Activated T-cell treated with anti-CD3 and anti-CD28 coated beads for 48 hours (primary cell): Measurements from ENCODE around the gene TNS3.
"Not testable (repeated sequence)": the region's sequence is repeated elsewhere in the genome, so short reads cannot be mapped to it uniquely, and the experiment has no call there.

Experiments used
- DNase-seq: peaks from one replicate; pipeline ENCODE4 v3.0.0-alpha.2; 2020; ENCODE audit warnings: low read depth

TNS3 gene

GRCh38 chr7:47581804-47582763 lies at the start of gene TNS3:
Gene TNS3, minus strand, starts transcription at chr7:47582111. Its CDS starts 142,475 bp downstream, at chr7:47439636.
- DNase-seq: no peak

- no peak for DNase-seq
Measured at GRCh38 chr7:47631711-47632110, 49.8 kb upstream of the TNS3 start.

- DNase-seq: no peak
Measured at GRCh38 chr7:47627580-47628283, 45.8 kb upstream of the TNS3 start.

DNA sequence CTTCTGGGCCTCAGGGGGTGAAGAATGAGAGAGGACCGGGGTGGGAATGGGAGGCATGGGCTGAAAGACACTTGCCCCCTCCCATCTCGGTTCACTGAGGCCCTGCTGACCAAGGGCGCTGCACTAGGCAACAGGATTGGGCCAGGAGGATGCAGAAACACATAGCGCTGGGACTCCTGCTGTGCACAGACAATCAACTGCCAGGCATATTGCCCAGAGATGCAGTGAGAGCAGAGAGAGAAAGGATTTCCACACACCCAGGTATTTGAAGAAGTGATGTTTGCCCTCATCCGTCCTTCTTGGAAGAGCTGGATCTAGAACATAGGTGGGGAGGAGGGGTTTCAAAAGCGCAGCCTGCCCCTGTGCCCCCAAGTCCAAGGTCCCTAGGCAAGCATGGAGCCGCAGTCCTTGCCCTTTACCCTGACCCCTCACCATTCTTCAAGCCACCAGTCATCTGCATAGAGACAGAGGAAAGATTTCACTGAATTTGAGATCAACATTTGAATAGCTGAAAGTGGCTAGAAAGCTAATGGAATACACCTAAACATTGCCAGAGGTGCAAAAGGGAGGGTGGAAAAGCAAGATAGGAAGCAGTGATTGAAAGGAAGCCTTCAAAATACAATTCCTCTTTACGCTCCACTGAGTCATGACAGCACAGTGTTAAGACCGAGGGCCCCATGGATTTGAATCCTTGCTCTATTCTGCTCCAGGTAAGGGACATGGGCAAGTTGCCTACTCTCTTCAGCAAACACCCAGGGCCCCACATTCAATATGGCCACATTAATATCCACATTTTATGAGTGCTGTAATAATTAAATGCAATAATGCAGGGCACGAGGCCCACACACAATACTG lies 44.2 kb upstream of the TNS3 start:
- DNase-seq: no peak

GRCh38 chr7:47624689-47625088 lies 42.8 kb upstream of the TNS3 start:
- DNase-seq: no peak

DNA sequence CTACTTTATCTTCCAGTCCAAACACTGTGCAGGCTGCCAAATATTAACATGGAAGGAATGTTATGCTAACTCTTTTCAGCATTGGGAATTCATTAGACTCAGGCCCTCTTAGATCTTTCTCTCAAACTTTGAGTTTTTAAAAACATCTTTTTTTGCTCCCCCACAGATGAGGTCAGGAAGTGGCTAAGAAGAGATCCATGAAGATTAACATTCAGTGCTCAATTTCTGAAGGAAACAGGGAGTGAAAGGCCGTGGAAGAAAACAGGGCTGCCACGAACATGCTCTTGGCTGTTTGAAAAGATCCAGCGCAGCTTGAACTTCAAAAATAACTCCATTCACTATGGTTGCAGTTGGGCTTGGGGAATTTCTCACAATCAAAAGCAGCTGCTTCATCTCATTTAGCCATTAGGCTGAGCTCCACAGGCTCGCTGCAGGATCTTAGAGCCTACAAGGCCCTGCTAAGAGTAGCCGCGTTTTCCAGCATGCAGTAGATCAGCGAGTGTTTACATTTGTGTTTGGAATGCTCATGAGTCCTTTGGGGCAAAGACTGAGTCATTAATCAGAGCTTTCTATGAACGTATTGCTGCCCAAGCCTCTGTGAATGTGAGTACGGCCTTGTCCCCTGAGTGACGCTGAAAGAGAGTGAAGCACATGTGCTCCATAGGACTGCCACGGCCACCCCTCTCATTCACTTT lies 41.2 kb upstream of the TNS3 start:
- DNase-seq: no peak

DNA sequence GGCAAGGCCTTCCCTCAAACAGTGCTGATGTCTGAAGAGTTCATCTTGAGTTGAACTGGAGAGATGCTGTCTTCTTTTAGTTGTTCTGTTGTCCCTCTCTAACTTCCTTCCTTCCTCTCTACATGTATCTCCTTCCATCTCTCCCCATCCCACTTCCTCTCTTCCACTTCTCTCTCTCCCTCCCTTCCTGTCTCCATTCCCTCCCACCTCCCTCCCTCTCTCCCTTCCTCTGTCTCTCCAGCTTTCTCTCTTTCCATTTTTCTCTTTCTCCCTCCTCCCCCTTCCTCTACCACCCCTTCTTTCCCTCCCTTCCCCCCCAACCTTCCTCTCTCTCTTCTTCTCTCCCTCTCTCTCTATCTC lies 40.7 kb upstream of the TNS3 start:
- DNase-seq: no peak

DNA sequence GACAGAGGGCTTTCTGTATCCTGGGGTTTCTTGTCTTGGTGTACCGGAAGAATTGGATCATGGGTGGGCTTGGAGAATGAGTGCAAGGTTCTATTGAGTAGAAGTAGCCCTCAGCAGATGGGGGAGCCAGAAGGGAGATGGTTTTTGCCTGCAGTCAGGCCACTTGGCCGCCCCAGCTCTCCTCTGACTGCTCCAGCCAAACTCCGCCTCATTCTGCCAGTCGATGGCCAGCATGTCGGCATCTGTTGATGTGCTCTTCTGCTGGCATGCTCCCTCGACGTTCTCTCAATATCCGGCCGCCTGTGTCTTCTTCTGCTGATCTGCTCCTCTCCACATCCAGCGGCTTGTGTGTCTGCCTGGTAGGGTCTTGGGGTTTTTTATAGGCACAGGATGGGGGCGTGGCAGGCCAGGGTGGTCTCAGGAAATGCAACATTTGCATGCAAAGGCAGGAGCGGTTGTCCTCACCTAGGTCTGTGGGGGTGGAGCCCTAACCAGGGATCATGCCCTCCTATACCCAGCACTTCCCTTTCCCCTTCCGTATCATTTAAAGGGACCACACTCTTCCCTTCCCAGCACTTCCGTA lies 40.2 kb upstream of the TNS3 start:
- no peak for DNase-seq

GRCh38 chr7:47621347-47621746 lies 39.4 kb upstream of the TNS3 start:
- no peak for DNase-seq

GRCh38 chr7:47619806-47620205 lies 37.9 kb upstream of the TNS3 start:
- DNase-seq: no peak

DNA sequence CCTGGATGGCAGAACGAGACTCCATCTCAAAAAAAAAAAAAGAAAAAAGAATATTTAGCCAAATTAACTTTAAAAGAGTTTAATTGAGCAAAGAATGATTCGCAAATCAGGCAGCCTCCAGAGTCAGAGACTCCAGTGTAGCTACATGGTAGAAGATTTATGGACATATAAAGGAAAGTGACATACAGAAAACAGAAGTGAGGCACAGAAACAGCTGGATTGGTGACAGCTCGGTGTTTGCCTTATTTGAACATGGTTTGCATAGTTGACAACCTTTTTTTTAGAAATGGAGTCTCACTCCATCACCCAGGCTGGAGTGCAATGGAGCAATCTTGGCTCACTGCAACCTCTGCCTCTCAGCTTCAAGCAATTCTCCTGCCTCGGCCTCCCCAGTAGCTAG lies 35.2 kb upstream of the TNS3 start:
- no peak for DNase-seq

GRCh38 chr7:47614450-47614849 lies 32.5 kb upstream of the TNS3 start:
- no peak for DNase-seq

DNA sequence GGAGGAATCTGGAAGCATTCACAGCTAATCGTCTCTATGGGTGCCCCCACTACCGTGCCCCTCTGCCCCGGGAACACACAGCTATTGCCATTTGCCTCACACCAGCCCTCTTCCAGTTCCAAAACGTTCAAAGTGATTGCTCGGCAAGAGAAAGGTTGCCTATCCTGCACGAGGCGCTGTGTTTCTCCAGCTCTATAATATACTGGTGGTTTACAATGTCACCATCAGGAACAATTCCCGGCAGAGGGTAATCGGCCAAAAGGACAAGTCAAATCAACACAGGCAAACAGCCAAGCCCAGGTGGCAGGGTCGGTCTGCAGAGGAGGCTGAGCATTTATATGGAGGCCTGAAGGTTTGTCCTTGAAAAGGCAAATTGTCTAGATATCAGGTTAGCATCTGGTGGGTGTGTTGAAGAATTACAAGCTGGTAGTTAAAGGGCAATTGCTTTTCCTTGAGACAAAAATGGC lies 29.2 kb upstream of the TNS3 start:
- no peak for DNase-seq

DNA sequence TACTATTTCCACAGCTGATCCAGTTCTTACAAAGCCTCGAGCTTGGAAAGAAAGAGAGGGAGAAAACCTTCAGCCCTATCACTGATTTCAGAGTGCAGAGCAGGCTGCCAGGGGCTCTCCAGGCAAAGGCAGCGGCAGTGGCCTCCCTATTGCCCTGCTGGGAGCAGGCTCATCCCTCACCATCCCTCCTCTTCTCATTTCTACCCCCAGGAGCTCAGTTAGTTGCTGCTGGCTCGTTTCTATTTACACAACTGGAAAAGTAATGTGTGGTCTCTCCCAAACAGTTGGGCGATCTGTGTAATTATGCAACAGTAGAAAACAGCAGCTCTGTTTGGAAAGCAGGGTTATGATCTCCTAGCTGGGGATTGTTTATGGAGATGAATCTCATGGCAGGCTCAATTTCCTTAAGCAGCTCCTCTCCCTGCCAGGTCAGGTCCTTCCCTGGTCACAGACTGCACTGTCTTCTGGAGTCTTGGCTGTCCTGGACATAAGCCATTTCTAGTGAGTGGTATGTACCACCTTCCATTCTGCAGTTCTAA lies 28.7 kb upstream of the TNS3 start:
- DNase-seq: no peak

DNA sequence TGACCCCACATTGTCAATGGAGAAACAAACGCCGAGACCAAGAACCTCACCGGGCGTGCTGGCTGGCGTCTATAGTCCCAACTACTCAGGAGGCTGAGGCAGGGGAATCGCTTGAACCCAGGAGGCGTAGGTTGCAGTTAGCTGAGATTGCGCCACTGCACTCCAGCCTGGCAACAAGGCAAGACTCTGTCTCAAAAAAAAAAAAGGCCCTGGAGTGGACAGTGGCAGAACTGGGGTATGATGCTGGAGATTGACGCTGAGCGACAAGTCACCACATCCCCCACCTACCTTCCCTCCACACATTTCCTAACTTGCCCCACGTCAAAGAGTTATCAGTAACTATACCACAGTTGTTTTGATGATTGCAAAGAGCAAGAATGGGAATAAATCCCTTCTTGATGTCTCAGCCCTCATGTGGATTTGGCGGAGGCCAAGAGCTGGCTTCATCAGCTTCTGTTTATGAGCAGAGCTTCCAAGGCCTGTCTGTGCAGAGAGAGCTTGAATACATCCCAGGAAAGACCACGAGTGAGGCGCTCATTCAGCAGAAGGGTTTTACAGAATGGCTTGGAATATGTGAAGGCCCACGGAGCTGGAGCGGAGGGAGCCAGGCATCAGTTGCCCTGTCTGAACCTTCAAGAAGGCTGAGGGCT lies 28.0 kb upstream of the TNS3 start:
- DNase-seq: no peak

DNA sequence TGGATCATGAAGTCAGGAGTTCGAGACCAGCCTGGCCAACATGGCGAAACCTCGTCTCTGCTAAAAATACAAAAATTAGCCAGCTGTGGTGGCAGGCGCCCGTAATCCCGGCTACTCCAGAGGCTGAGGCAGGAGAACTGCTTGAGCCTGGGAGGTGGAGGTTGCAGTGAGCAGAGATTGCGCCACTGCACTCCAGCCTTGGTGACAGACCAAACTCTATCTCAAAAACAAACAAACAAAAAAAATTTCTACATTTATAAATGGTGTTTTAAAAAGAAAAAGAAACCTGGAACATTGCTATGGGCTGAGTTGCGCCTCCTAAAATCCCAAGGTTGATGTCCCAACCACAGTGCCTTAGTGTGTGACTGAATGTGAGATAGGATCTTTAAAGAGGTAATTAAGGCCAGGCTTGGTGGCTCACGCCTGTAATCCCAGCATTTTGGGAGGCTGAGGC lies 24.7 kb upstream of the TNS3 start:
- DNase-seq: not testable (repeated sequence)

- no peak for DNase-seq
Measured at GRCh38 chr7:47605816-47606575, 24.1 kb upstream of the TNS3 start.

- DNase-seq: no peak
Measured at GRCh38 chr7:47604496-47604890, 22.6 kb upstream of the TNS3 start.

- not testable (repeated sequence) for DNase-seq
Measured at GRCh38 chr7:47603514-47604255, 21.8 kb upstream of the TNS3 start.
